H9 (cell line): Measurements from ENCODE around the gene CXCL3. TPM values are rescaled to one million over a fixed set of nuclear protein-coding genes. Genes with fewer than 3 reads are reported as not detected.

Experiments
- DNase-seq: peaks from one replicate; pipeline ENCODE4 v3.0.0-alpha.2; 2017
- H2AFZ ChIP-seq: one replicate; pipeline ENCODE4 v1.6.1; 2013; ENCODE audit warnings: mild to moderate bottlenecking, low read length, control low read depth, moderate library complexity
- H2AK5ac ChIP-seq: 2 replicates; pipeline ENCODE4 v1.6.1; 2013; ENCODE audit warnings: low read length, control low read depth, mixed read lengths; ENCODE audit not compliant: insufficient read length
- H2BK120ac ChIP-seq: one replicate; pipeline ENCODE4 v1.6.1; 2013; ENCODE audit warnings: low read depth, mild to moderate bottlenecking, low read length, control low read depth, inconsistent platforms; ENCODE audit not compliant: poor library complexity, severe bottlenecking
- H2BK12ac ChIP-seq: 2 replicates; pipeline ENCODE4 v1.6.1; 2013; ENCODE audit warnings: low read length, control low read depth, mixed read lengths, low read depth; ENCODE audit not compliant: insufficient read length
- H2BK15ac ChIP-seq: 2 replicates; pipeline ENCODE4 v1.6.1; 2013; ENCODE audit warnings: low read depth, low read length, control low read depth
- H2BK20ac ChIP-seq: one replicate; pipeline ENCODE4 v1.6.1; 2013; ENCODE audit warnings: low read depth, mild to moderate bottlenecking, low read length, control low read depth, inconsistent platforms; ENCODE audit not compliant: poor library complexity, severe bottlenecking
- H2BK5ac ChIP-seq: 2 replicates; pipeline ENCODE4 v1.6.1; 2013; ENCODE audit warnings: low read length, control low read depth, mixed read lengths; ENCODE audit not compliant: insufficient read length
- H3K14ac ChIP-seq: 2 replicates; pipeline ENCODE4 v1.6.1; 2013; ENCODE audit warnings: low read length, control low read depth; ENCODE audit not compliant: insufficient read depth
- H3K18ac ChIP-seq: 2 replicates; pipeline ENCODE4 v1.6.1; 2013; ENCODE audit warnings: low read depth, mild to moderate bottlenecking, mixed read lengths, low read length, control low read depth; ENCODE audit not compliant: insufficient read length
- H3K23ac ChIP-seq: 2 replicates; pipeline ENCODE4 v1.6.1; 2013; ENCODE audit warnings: low read length, control low read depth, mixed read lengths, low read depth; ENCODE audit not compliant: insufficient read length
- H3K23me2 ChIP-seq: 2 replicates; pipeline ENCODE4 v1.6.1; 2013; ENCODE audit warnings: low read depth, mild to moderate bottlenecking, mixed read lengths, low read length, control low read depth; ENCODE audit not compliant: insufficient read length, poor library complexity, severe bottlenecking
- H3K27ac ChIP-seq: 2 replicates; pipeline ENCODE4 v1.5.1; 2013; ENCODE audit warnings: low read length, control low read depth, mixed read lengths, low read depth; ENCODE audit not compliant: insufficient read length
- H3K27me3 ChIP-seq: 2 replicates; pipeline ENCODE4 v1.6.1; 2013; ENCODE audit warnings: low read length, control low read depth, inconsistent platforms; ENCODE audit not compliant: insufficient read depth
- H3K4ac ChIP-seq: 2 replicates; pipeline ENCODE4 v1.6.1; 2013; ENCODE audit warnings: low read depth, mild to moderate bottlenecking, control low read depth, inconsistent platforms, low read length, moderate library complexity
- H3K4me1 ChIP-seq: 2 replicates; pipeline ENCODE4 v1.6.1; 2013; ENCODE audit warnings: low read length, control low read depth, inconsistent platforms; ENCODE audit not compliant: insufficient read depth
- H3K4me2 ChIP-seq: 2 replicates; pipeline ENCODE4 v1.6.1; 2013; ENCODE audit warnings: low read length, control low read depth, mixed read lengths; ENCODE audit not compliant: insufficient read length, insufficient read depth
- H3K56ac ChIP-seq: 2 replicates; pipeline ENCODE4 v1.6.1; 2013; ENCODE audit warnings: low read depth, mild to moderate bottlenecking, mixed read lengths, low read length, control low read depth; ENCODE audit not compliant: insufficient read length
- H3K79me1 ChIP-seq: 2 replicates; pipeline ENCODE4 v1.6.1; 2013; ENCODE audit warnings: low read depth, mild to moderate bottlenecking, moderate library complexity, low read length, control low read depth, inconsistent platforms; ENCODE audit not compliant: insufficient read depth, poor library complexity, severe bottlenecking
- H3K79me2 ChIP-seq: 2 replicates; pipeline ENCODE4 v1.6.1; 2013; ENCODE audit warnings: low read length, control low read depth, inconsistent platforms; ENCODE audit not compliant: insufficient read depth
- H3K9ac ChIP-seq: 2 replicates; pipeline ENCODE4 v1.6.1; 2013; ENCODE audit warnings: low read length, control low read depth, mixed read lengths; ENCODE audit not compliant: insufficient read length; ENCODE audit errors: extremely low read depth
- H3K9me3 ChIP-seq: one replicate; pipeline ENCODE4 v1.6.1; 2013; ENCODE audit warnings: low read depth, low read length, inconsistent platforms; ENCODE audit not compliant: control insufficient read depth
- H3T11ph ChIP-seq: one replicate; pipeline ENCODE4 v1.6.1; 2013; ENCODE audit warnings: mild to moderate bottlenecking, low read length, control low read depth, inconsistent platforms
- H4K20me1 ChIP-seq: one replicate; pipeline ENCODE4 v1.6.1; 2013; ENCODE audit not compliant: control insufficient read depth, insufficient read length, insufficient read depth
- H4K5ac ChIP-seq: 2 replicates; pipeline ENCODE4 v1.6.1; 2013; ENCODE audit warnings: low read depth, mild to moderate bottlenecking, mixed read lengths, low read length, control low read depth; ENCODE audit not compliant: insufficient read length
- H4K8ac ChIP-seq: replicated peaks from 2 replicates; pipeline ENCODE4 v1.6.1; 2013; ENCODE audit warnings: low read length, control low read depth, mixed read lengths, low read depth; ENCODE audit not compliant: insufficient read length
- H4K91ac ChIP-seq: 2 replicates; pipeline ENCODE4 v1.6.1; 2013; ENCODE audit warnings: low read depth, mild to moderate bottlenecking, moderate library complexity, mixed read lengths, low read length, control low read depth; ENCODE audit not compliant: insufficient read length
- H3K27ac Mint-ChIP-seq, 3 experiments: 2 replicates in 2 of 3; 3 replicates in 1 of 3; pipeline ENCODE4 v1.8.0; 2020 to 2021; ENCODE audit warnings: mixed read lengths in 3 of 3, mild to moderate bottlenecking in 1 of 3, moderate library complexity in 1 of 3
- H3K27me3 Mint-ChIP-seq: 2 replicates; pipeline ENCODE4 v1.8.0; 2021; ENCODE audit warnings: low read depth, mild to moderate bottlenecking, moderate library complexity, mixed read lengths
- H3K36me3 Mint-ChIP-seq, 3 experiments: 2 replicates in 2 of 3; 3 replicates in 1 of 3; pipeline ENCODE4 v1.8.0; 2020 to 2021; ENCODE audit warnings: low read depth in 3 of 3, mixed read lengths in 3 of 3; ENCODE audit not compliant: insufficient read depth in 1 of 3
- H3K4me1 Mint-ChIP-seq, 2 experiments: 2 replicates each; pipeline ENCODE4 v1.8.0; 2020; ENCODE audit warnings: mixed read lengths in 2 of 2
- H3K4me3 Mint-ChIP-seq, 2 experiments: 2 replicates in 1 of 2; 3 replicates in 1 of 2; pipeline ENCODE4 v1.8.0; 2020 to 2021; ENCODE audit warnings: mild to moderate bottlenecking in 2 of 2, mixed read lengths in 2 of 2, moderate library complexity in 1 of 2
- H3K9me3 Mint-ChIP-seq, 2 experiments: 2 replicates in 1 of 2; 3 replicates in 1 of 2; pipeline ENCODE4 v1.8.0; 2020; ENCODE audit warnings: mild to moderate bottlenecking in 2 of 2, mixed read lengths in 2 of 2, moderate library complexity in 1 of 2
- WGBS: extraction: QIAGEN DNeasy Blood & Tissue Kit; methylation state at CpG from one replicate; pipeline ENCODE4 v1.1.7; 2013; ENCODE audit warnings: missing lambda C conversion rate, low lambda C conversion rate, mixed read lengths; ENCODE audit not compliant: insufficient read length; ENCODE audit errors: extremely low coverage; 5-methylcytosine and 5-hydroxymethylcytosine counted together
- total RNA-seq: library from RNA; stranded (reverse); gene quantifications from 2 replicates; pipeline ENCODE4 v1.2.1, GENCODE V29; 2021
- TF ChIP-seq, protein P1 (sequence below): fragments of 200-600 bp; sonication (generic); conservative IDR thresholded peaks from 3 replicates; pipeline ENCODE4 v1.8.0; 2021; ENCODE audit warnings: antibody characterized with exemption, mild to moderate bottlenecking

The CXCL3 gene
- total RNA-seq, 1 experiment from 2014 or later, result 3.7 TPM

DNA sequence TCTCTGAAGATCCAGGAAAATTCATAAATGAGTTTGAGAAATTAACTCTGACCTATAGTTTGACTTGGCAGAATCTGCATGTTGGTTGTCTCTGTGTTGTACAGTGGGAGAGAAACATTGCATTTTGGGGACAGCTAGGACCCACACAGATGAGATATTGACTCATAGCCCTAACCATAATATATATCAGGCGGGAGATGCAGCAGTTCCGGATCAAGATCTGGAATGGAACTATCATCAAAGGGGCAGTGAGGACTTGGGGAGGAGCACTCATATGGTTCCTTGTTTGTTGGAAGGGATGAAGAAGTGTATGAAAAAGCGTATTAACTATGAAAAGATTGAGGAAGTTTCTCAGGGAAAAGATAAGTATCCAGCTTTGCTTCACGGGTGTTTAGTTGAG is 46.5 kb upstream of the CXCL3 start:
- H2BK12ac ChIP-seq, result no peak overlapping the region
- no peaks in the 10 kb centered on the region for H3K79me2 ChIP-seq
- Mint-ChIP-seq H3K27me3 (no peaks in the 10 kb centered on the region), H3K36me3 (no peaks in the 10 kb centered on the region), H3K4me3 (no peak overlapping the region), H3K27ac (no peak overlapping the region), H3K4me1 (peaks cover 0 to 4% of the 10 kb centered on the region in 2 experiments; a peak in 1 of 4 replicates), H3K9me3 (no peaks in the 10 kb centered on the region)
- H2BK20ac ChIP-seq, result no peak overlapping the region
- WGBS, result no CpG with 5 or more reads among the region's 4 CpGs
- no peak overlapping the region for H3K23ac ChIP-seq
- no peak for DNase-seq
- no peak overlapping the region for H2AFZ ChIP-seq
- no peak overlapping the region for H2BK15ac ChIP-seq
- H3K9me3 ChIP-seq, result no peaks in the 10 kb centered on the region
- H3K56ac ChIP-seq, result no peak overlapping the region
- H3K23me2 ChIP-seq, result no peaks in the 10 kb centered on the region
- no peak overlapping the region for H4K8ac ChIP-seq
- H3K9ac ChIP-seq, result no peak overlapping the region
- no peak overlapping the region for H4K91ac ChIP-seq
- H3K4ac ChIP-seq, result no peak overlapping the region
- H2AK5ac ChIP-seq, result no peak overlapping the region
- no peak overlapping the region for H4K5ac ChIP-seq
- no peaks in the 10 kb centered on the region for H3K27me3 ChIP-seq
- H3K27ac ChIP-seq, result no peak overlapping the region
- H3K4me1 ChIP-seq, result no peaks in the 10 kb centered on the region; the same call in 1 of the 2 replicates
- no peaks in the 10 kb centered on the region for H3K79me1 ChIP-seq
- H3K4me2 ChIP-seq, result no peak overlapping the region
- H3K18ac ChIP-seq, result no peak overlapping the region
- TF ChIP-seq, protein P1, sequence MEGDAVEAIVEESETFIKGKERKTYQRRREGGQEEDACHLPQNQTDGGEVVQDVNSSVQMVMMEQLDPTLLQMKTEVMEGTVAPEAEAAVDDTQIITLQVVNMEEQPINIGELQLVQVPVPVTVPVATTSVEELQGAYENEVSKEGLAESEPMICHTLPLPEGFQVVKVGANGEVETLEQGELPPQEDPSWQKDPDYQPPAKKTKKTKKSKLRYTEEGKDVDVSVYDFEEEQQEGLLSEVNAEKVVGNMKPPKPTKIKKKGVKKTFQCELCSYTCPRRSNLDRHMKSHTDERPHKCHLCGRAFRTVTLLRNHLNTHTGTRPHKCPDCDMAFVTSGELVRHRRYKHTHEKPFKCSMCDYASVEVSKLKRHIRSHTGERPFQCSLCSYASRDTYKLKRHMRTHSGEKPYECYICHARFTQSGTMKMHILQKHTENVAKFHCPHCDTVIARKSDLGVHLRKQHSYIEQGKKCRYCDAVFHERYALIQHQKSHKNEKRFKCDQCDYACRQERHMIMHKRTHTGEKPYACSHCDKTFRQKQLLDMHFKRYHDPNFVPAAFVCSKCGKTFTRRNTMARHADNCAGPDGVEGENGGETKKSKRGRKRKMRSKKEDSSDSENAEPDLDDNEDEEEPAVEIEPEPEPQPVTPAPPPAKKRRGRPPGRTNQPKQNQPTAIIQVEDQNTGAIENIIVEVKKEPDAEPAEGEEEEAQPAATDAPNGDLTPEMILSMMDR, result no peak
- H3K14ac ChIP-seq, result no peak overlapping the region
- H2BK5ac ChIP-seq, result no peak overlapping the region
- H3T11ph ChIP-seq, result no peak overlapping the region
- no peaks in the 10 kb centered on the region for H4K20me1 ChIP-seq
- no peak overlapping the region for H2BK120ac ChIP-seq
